ENCODE measurements around the gene KCNK4. TPM values are rescaled to one million over a fixed set of nuclear protein-coding genes. Genes with fewer than 3 reads are reported as not detected.

Gene KCNK4
- total and polyA plus RNA-seq, 2 of the 13 experiments (the other 11 are each of a cell fraction or from before 2014, with no cell fraction given): not detected

- no peak for TF ChIP-seq FOXA1 (IDR thresholded peaks at IDR 0.05)
- no peak for TF ChIP-seq FOXA1 (CRISPR knock-in tag; IDR thresholded peaks at IDR 0.05)
- TF ChIP-seq SIN3B (IDR thresholded peaks at IDR 0.05; ENCODE audit: low read length): peak; percentile 42; the same call in 1 of the 2 replicates
- TF ChIP-seq CHD2 (IDR thresholded peaks at IDR 0.05; ENCODE audit: low read depth, low read length): no peak
- TF ChIP-seq ZNF276 (CRISPR knock-in tag; IDR thresholded peaks at IDR 0.05; ENCODE audit: low read depth): peak; percentile 55; the same call in 1 of the 2 replicates
- no peak for TF ChIP-seq ZBTB20 (CRISPR knock-in tag; IDR thresholded peaks at IDR 0.05; ENCODE audit: borderline replicate concordance, low read depth)
- peak; percentile 100 for TF ChIP-seq SRSF1 (optimal IDR thresholded peaks at IDR 0.05; ENCODE audit: low read depth, low read length)
- TF ChIP-seq ISL2 (CRISPR knock-in tag; IDR thresholded peaks at IDR 0.05): peak; percentile 21; the same call in 1 of the 2 replicates
- TF ChIP-seq MEF2D (CRISPR knock-in tag; IDR thresholded peaks at IDR 0.05): peak; percentile 5; the same call in 1 of the 2 replicates
- no peak for TF ChIP-seq HMG20B (CRISPR knock-in tag; conservative IDR thresholded peaks at IDR 0.05)
- TF ChIP-seq PAXIP1 (CRISPR knock-in tag; conservative IDR thresholded peaks at IDR 0.05): no peak
- no peak for TF ChIP-seq TIGD3 (CRISPR knock-in tag; IDR thresholded peaks at IDR 0.05; ENCODE audit: borderline replicate concordance)
- no peak for TF ChIP-seq ZNF639 (CRISPR knock-in tag; conservative IDR thresholded peaks at IDR 0.05)
- TF ChIP-seq ZMAT5 (CRISPR knock-in tag; IDR thresholded peaks at IDR 0.05; ENCODE audit: borderline replicate concordance, low read depth): no peak
- TF ChIP-seq JUND (CRISPR knock-in tag; IDR thresholded peaks at IDR 0.05): no peak
- TF ChIP-seq ZNF605 (CRISPR knock-in tag; IDR thresholded peaks at IDR 0.05): 0 out of 2 replicates have a peak, but pooled peaks have one; percentile 14
- no peak for TF ChIP-seq HDAC6 (IDR thresholded peaks at IDR 0.05; ENCODE audit: low read depth, low read length)
- TF ChIP-seq ZNF331 (CRISPR knock-in tag; IDR thresholded peaks at IDR 0.05): no peak
Observed at GRCh38 chr11:64284962-64285884, 5.9 kb upstream of the KCNK4 start, which contains the start of gene GPR137 (continued).

All from HepG2 (cell line).